ENCODE results near the gene PTPRJ. TPM values are rescaled to one million over a fixed set of nuclear protein-coding genes. Genes with fewer than 3 reads are reported as not detected.

The PTPRJ gene
- total RNA-seq, 1 experiment from 2014 or later = 12.1 TPM

DNA sequence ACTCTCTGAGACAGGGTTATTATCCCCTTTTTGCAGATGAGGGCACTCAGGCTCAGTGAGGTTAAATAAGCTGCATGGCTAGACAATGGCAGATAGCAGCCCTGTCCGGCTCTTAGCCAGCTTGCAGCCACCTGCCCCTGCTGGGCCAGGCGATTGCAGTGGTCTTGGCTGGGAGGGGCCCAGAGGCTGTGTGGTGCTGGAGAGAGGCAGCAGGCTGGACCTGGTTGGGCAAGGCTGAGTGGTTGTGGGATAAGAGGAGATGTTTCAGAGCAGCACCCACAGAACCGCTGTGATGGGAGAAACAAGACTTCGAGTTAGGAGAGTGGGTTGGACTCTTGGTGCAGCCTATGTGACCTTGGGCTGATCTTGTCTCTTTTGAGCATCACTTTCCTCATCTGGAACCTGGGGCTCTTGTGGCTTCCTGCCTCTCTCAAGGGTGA lies 25.5 kb downstream of the PTPRJ start:
- POLR2A ChIA-PET (ENCODE audit: low non-redundant PET) = no interaction called here
- CTCF ChIA-PET = no interaction called here
- intact Hi-C loops (cut with micrococcal nuclease; ENCODE audit: unreplicated experiment) = no loop called here
- TF ChIP-seq, protein P1, sequence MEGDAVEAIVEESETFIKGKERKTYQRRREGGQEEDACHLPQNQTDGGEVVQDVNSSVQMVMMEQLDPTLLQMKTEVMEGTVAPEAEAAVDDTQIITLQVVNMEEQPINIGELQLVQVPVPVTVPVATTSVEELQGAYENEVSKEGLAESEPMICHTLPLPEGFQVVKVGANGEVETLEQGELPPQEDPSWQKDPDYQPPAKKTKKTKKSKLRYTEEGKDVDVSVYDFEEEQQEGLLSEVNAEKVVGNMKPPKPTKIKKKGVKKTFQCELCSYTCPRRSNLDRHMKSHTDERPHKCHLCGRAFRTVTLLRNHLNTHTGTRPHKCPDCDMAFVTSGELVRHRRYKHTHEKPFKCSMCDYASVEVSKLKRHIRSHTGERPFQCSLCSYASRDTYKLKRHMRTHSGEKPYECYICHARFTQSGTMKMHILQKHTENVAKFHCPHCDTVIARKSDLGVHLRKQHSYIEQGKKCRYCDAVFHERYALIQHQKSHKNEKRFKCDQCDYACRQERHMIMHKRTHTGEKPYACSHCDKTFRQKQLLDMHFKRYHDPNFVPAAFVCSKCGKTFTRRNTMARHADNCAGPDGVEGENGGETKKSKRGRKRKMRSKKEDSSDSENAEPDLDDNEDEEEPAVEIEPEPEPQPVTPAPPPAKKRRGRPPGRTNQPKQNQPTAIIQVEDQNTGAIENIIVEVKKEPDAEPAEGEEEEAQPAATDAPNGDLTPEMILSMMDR (conservative IDR thresholded peaks at IDR 0.05; ENCODE audit: low read depth, low read length) = no peak
- no peak for TF ChIP-seq EZH2 (IDR thresholded peaks at IDR 0.05; ENCODE audit: borderline replicate concordance, low read depth, low read length, poor library complexity, severe bottlenecking)
- no peaks in the 10 kb centered on the region for H3K4me1 ChIP-seq (ENCODE audit: insufficient read depth, low read length, poor library complexity, severe bottlenecking)
- H3K4me3 ChIP-seq (ENCODE audit: low read depth, low read length, poor library complexity, severe bottlenecking) = no peak overlapping the region
- BruUV-seq (replicated peaks) = no TSS peak
- no peaks in the 10 kb centered on the region for H3K36me3 ChIP-seq (ENCODE audit: insufficient read depth, low read length, poor library complexity, severe bottlenecking)
- DNase-seq (ENCODE audit: low spot score) = no peak
- H3K27ac ChIP-seq (ENCODE audit: low read depth, low read length, poor library complexity, severe bottlenecking) = no peak overlapping the region
- H3K27me3 ChIP-seq (replicated peaks; ENCODE audit: insufficient read depth, low read depth, low read length, poor library complexity) = no peaks in the 10 kb centered on the region
- H3K9me3 ChIP-seq (ENCODE audit: low read depth, low read length, poor library complexity, severe bottlenecking) = no peaks in the 10 kb centered on the region

DNA sequence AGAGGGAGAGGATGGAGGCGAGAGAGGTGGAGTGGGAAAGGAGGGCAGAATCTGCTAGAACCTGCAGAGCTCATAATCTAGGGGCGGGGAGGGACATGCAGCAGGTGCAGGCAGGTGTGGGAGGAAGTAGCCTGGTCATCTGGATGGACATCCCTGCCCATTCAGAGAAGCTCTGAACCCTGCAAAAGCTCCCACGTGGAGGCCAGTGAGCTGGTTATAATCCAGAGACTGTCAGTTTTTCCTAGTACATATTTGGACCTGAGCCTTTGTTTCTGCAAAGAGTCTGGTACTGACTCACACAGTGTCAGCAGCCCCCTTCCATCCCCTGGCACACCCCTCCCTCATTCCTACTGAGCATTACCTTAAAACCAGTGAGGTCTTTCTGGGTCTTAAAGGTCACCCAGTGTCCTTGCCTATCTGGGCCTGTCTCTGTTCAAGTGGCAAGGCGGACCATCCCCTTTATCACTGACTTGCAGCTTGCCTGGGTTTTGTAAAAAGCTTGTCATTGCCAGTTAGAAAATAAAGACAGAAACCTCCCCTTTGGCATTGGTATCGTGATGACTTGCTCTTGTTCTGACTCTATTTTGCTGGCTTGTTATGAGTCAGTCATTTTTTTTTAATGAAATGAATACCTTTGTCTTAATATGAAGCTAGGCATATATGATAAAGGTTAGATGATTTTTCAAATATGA lies 26.1 kb downstream of the PTPRJ start:
- CTCF ChIA-PET = no interaction called here
- POLR2A ChIA-PET (ENCODE audit: low non-redundant PET) = no interaction called here
- TF ChIP-seq, protein P1 (conservative IDR thresholded peaks at IDR 0.05; ENCODE audit: low read depth, low read length) = no peak
- TF ChIP-seq EZH2 (IDR thresholded peaks at IDR 0.05; ENCODE audit: borderline replicate concordance, low read depth, low read length, poor library complexity, severe bottlenecking) = no peak
- intact Hi-C loops (cut with micrococcal nuclease; ENCODE audit: unreplicated experiment) = no loop called here
- no peak for DNase-seq (ENCODE audit: low spot score)
- BruUV-seq (replicated peaks) = no TSS peak
- Histone ChIP-seq H3K9me3 (ENCODE audit: low read depth, low read length, poor library complexity, severe bottlenecking) (no peaks in the 10 kb centered on the region), H3K4me1 (ENCODE audit: insufficient read depth, low read length, poor library complexity, severe bottlenecking) (no peaks in the 10 kb centered on the region), H3K27ac (ENCODE audit: low read depth, low read length, poor library complexity, severe bottlenecking) (no peak overlapping the region), H3K4me3 (ENCODE audit: low read depth, low read length, poor library complexity, severe bottlenecking) (no peak overlapping the region), H3K36me3 (ENCODE audit: insufficient read depth, low read length, poor library complexity, severe bottlenecking) (no peaks in the 10 kb centered on the region), H3K27me3 (replicated peaks; ENCODE audit: insufficient read depth, low read depth, low read length, poor library complexity) (no peaks in the 10 kb centered on the region)

DNA sequence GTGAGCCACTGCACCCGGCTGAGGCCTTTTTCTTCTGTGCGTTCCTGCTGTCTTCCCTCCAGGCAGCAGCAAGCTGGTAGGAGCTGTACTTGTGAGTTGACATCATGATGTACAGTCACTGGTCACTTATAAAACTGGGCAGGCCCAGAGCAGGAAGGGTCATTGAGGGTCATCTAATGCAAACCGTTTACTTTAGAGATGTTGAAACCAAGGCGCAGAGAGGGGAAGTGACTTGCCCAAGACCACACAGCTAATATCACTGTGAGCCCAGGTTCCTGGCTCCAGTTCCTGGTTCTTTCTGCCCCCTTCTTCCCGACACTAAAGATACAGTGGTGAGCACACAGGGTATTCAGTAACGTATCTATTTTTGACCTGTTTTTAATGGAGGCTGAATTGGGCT lies 27.3 kb downstream of the PTPRJ start:
- POLR2A ChIA-PET (ENCODE audit: low non-redundant PET) = no interaction called here
- intact Hi-C loops (cut with micrococcal nuclease; ENCODE audit: unreplicated experiment) = no loop called here
- DNase-seq (ENCODE audit: low spot score) = no peak

More for the DNA sequence above, 27.3 kb downstream of the PTPRJ start:
- Histone ChIP-seq H3K4me1 (ENCODE audit: insufficient read depth, low read length, poor library complexity, severe bottlenecking) (no peaks in the 10 kb centered on the region), H3K27me3 (replicated peaks; ENCODE audit: insufficient read depth, low read depth, low read length, poor library complexity) (no peaks in the 10 kb centered on the region), H3K9me3 (ENCODE audit: low read depth, low read length, poor library complexity, severe bottlenecking) (no peaks in the 10 kb centered on the region), H3K27ac (ENCODE audit: low read depth, low read length, poor library complexity, severe bottlenecking) (no peak overlapping the region), H3K36me3 (ENCODE audit: insufficient read depth, low read length, poor library complexity, severe bottlenecking) (no peaks in the 10 kb centered on the region), H3K4me3 (ENCODE audit: low read depth, low read length, poor library complexity, severe bottlenecking) (no peak overlapping the region)
- TF ChIP-seq, protein P1 (conservative IDR thresholded peaks at IDR 0.05; ENCODE audit: low read depth, low read length) = no peak
- no peak for TF ChIP-seq EZH2 (IDR thresholded peaks at IDR 0.05; ENCODE audit: borderline replicate concordance, low read depth, low read length, poor library complexity, severe bottlenecking)
- CTCF ChIA-PET = no interaction called here
- no TSS peak for BruUV-seq (replicated peaks)

All from A673 (cell line).